Amygdala (tissue), 56 donors: ENCODE data around the gene TMEM192.
"Not testable (repeated sequence)": the region's sequence is repeated elsewhere in the genome, so short reads cannot be mapped to it uniquely, and the experiment has no call there.

Source experiments
- DNase-seq, 56 donors: peaks; one replicate each; lab custom pipeline; 2025; lab: John Stamatoyannopoulos, UW

Gene TMEM192

DNA sequence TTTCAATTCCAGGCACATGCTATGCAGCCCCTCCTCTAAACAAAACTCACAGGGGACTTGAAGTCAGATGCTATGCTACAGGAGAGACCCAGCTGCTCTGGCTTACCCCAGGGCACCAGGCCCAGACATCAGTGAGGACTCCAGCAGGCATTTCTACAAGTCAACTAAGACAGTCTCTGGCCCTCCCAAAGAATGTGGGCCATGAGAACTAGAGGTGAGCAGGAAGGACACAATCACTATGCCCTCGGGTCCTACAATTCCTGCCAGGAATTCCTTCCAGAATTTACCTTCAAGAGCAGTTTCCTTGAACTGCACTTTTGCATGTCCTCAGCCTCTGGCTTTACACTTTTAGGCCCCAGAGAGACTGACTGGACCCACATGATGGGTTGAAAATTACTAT is 17.4 kb downstream of the TMEM192 start:
- DNase-seq, result no peak

DNA sequence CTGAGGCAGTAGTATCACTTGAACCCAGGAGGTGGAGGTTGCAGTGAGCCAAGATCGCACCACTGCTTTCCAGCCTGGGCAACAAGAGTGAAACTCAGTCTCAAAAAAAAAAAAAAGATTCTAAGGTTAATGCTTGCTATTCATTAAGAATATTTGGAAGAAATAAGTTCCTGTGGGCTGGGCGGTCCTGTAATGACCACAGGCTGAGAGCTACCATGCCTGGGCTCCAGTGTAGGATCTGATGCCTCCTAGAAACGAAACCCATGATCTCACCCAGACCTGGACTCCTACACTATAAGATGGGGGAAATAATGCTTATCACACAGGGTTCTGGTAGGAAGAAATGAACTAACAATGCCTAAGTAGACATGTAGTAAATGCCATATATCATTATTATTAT is 17.8 kb downstream of the TMEM192 start:
- no peak for DNase-seq

DNA sequence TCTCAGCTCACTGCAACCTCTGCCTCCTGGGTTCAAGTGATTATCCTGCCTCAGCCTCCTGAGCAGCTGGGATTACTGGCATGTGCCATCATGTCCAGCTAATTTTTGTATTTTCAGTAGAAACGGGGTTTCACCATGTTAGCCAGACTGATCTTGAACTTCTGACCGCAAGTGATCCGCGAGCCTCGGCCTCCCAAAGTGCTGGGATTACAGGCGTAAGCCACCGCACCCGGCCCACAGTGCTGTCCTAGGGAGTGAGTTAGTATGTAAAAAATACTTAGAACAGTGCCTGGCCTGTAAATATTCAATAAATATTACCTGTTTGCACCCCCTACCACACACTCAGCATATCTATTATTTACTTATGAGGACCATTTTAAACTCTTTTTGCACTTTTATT is 20.5 kb downstream of the TMEM192 start:
- not testable (repeated sequence) for DNase-seq

DNA sequence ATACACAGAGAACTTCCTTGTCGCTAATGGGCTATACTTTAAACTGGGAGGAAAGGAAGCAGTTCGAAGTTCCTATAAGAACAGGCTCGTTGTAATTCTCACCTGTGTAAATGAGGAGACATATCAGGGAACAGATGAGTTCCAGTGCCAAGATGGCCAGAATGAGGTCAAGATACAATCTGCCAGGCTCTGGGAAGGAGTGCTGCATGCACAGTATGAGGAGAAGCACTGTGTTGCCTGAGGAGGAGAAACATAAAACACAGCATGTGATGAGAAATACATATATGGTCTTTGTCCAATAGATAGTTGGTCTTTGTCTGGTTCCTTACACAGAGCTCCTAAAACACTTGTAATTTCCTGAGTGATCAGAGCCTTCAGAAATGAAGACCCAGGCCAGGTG is 24.3 kb downstream of the TMEM192 start:
- DNase-seq, result no peak

DNA sequence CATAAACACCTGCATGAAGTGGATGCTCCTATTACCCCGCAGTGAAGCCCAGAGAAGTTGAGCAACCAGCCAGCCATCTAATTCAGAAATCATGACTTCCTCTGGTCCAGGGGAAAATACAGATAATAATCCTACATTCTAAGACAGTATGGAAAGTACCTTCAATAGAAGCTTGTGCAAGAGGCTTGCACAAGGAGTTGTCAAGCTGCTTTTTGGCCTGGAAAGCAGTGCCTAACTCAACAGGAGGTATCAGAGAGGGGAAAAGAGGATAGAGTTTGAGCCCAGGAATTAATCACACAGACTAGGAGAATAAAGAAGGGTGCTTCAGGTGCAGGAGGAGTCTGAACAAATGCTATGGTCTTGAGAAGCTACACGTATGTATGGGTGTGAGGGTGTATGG is 26.7 kb downstream of the TMEM192 start:
- DNase-seq, result no peak

DNA sequence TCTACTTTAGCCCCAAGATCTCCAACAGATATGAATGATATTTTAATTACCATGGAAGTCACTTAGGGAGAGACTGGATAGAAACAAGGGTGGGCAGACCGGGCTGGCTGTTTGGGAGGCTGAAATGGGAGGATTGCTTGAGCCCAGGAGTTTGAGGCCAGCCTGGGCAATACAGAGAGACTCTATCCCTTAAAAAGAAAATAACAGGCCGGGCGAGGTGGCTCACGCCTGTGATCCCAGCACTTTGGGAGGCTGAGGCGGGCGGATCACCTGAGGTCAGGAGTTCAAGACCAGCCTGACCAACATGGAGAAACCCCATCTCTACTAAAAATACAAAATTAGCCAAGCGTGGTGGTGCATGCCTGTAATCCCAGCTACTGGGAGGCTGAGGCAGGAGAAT is 27.9 kb downstream of the TMEM192 start:
- not testable (repeated sequence) for DNase-seq

DNA sequence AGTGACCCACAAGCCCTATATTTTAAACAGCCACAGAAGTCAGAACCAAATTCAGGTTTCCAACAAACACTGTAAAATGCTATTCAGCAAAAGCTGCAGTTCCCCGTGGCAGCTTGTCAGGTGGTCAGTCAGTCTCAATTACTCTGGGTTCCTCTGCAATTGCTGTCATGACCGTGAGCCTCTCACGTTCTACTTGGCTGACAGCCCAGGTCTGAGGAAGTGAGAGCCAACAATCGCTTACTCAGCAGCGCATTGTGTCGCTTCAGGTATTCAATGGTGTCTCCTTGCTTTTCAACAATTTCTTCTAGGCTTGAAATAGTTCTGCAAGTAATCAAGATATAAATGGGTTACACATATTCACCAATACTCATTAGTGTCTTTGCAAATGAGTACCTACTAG is 33.2 kb downstream of the TMEM192 start:
- peak in 15 of 56 donors; percentile 0 to 34 (median 6) for DNase-seq

DNA sequence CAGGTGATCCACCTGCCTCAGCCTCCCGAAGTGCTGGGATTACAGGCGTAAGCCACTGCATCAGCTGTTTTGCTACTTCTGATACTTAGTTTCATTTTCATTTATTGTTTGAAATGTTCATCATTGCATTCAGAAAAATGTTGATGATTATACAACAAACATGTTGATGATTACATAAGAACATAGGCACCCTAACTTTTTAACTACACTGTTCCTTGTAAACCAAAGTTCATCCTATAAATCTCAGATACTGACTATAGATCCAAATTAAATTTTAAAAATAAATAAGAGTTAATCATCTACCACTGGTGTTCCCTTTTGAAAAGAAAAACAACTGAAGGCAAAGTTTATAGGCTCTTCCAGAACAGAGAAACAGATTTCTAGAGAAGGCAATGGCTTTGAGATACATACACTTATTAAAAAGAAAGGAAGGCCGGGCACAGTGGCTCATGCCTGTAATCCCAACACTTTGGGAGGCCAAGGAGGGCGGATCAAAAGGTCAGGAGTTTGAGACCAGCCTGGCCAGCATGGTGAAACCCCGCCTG is 35.6 kb downstream of the TMEM192 start:
- DNase-seq, result no peak

DNA sequence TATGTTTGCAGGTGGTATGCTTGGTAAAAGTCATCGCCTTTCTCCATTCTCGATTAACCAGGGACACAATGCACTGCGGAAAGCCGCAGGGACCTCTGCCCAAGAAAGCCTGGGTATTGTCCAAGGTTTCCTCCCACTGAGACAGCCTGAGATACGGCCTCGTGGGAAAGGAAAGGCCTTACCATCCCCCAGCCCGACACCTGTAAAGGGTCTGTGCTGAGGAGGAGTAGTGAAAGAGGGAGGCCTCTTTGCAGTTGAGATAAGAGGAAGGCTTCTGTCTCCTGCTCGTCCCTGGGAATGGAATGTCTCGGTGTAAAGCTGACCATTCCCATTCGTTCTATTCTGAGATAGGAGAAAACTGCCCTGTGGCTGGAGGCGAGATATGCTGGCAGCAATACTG is 39.3 kb downstream of the TMEM192 start:
- DNase-seq, result not testable (repeated sequence)

DNA sequence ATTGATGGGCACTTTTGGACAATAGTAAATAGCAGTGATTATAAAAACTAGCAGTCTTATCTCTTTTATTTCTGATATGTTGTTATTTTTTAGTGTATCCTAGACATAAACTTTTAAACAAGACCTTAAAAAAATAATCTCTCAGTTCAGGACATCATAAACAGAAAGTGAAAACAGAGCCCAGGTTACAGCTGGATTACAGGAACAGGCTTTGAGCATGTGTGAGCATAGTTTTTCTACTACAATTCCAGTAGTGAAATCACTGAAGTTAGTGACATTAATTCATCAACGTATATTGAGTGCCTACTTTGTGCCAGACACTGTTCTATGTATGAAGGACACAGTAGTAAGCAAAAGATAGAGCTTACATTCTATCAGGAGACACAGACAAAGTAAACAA is 42.1 kb downstream of the TMEM192 start:
- no peak for DNase-seq

DNA sequence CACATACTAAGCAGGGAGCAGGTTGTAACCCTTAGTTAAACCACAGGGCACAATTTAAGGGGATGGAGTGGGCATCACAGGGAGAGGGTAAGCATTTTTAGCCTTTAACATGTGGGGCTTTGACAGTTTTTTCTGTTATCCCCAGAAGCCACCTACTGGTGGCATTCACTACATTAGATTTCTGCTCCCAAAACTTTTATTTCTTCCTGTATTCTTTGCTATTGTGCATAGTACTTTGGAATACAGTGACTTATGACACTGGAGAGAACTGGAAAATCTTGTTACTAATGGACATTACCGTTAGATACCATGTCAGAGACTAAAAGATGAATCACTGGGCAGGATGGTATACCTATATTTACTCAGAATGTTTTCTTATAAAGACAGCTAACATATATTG is 51.7 kb downstream of the TMEM192 start:
- no peak for DNase-seq

DNA sequence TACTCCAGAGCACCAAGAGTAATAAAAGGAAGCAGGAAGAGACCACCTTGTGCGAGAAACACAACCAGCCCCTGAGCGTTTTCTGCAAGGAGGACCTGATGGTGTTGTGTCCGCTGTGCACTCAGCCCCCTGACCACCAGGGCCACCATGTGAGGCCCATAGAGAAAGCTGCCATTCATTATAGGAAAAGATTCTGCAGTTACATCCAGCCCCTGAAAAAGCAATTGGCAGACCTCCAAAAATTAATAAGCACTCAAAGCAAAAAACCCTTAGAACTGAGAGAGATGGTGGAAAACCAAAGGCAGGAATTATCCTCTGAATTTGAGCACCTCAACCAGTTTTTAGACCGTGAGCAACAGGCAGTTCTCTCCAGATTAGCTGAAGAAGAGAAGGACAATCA is 53.3 kb downstream of the TMEM192 start:
- DNase-seq, result no peak

DNA sequence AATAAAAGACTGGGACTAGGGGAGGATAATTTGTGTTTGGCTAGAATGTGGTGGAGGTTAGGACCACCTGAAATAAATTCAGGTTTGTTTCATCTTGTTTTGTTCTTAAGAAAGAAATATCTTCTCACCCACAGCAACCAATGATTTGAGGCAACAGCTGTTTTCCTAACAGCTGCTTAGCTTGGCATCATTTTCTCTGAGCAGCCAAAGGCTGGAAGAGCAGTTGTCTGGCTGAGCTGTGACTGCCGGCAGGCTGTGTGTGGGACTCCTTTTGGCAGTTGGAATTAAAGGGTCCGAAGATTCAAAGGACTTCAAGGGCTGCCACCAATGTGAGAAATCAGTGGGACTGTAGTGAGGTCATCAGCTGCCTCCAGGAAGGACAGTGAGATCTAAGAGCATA is 54.0 kb downstream of the TMEM192 start:
- DNase-seq, result no peak

DNA sequence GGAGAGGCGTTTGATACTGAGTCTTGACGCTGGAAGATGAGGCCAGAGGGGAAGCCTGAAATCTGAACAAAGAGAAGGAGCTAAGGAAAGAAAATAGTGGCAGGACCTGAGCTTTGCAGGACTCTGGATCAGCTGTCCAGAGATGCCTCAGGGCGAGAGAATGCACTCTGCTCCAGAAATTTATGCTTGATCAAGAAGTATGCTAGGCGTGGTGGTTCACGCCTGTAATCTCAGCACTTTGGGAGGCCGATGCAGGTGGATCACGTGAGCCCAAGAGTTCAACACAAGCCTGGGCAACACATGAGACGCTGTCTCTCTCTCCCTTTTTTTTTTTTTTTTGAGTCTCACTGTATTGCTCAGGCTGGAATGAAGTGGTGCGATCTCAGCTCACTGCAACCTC is 57.1 kb downstream of the TMEM192 start:
- DNase-seq, result no peak

DNA sequence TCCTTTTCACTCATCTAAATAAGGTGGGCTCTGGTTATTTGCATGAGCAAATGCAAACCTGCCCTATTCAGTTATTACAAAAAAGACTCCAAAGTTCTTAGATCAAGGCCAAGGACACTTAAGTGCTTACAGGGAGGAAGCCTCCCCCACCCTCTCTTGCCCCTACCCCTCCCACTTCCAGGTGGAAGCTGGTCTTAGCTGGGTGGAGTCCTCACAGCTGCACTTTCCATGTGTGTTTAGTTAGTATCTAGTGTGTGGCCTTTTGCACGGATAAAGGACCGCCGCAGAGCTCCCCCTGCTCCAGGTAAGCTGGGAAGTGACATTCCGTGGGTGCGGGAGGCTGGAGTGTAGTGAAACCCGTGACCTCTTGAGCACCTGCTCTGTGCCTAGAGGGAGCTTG is 59.0 kb downstream of the TMEM192 start, which contains the start of gene TRIM75:
Gene TRIM75 (plus strand): TSS at position 222 of the 400 bp plus-strand sequence. CDS start 5,282 bp downstream, outside the sequence.
- DNase-seq, result no peak

DNA sequence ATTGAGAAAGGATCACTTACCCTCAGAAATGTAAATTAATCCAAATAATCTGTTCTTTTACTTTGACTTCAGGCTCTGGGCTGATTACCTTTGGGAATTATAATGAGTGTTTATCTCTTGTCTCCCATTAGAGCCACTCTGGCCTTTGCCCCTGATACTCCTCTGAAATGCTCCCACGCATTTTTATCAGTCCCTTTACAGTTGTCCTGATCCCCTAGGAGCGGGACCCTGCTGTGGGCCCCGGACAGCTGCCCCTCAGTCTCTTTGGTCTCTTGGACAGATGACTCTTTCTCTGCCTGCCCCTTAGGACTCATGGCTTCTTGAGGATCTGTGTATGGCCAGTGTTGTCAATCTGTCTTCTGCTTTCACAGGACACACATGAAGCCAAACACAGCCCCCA is 60.0 kb downstream of the TMEM192 start:
- no peak for DNase-seq

DNA sequence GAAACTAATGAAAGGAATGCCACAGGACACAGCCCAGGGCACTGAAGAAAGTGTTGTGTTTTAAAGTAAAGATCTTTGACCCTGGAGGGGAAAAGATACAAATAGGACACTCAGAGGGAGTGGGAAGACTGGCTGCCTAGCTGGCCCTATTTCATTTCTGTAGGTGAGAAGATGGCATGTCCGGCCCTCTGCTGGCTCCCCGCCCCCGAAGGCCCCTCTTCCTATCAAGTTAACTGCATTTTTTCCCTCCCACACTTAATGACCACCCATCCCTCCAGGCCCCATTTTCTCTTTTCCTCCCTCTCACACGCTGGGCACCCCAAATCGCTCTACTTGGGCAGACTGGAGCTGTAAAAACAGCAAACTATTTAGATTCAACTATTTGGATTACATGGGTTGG is 64.5 kb downstream of the TMEM192 start:
- DNase-seq, result no peak

DNA sequence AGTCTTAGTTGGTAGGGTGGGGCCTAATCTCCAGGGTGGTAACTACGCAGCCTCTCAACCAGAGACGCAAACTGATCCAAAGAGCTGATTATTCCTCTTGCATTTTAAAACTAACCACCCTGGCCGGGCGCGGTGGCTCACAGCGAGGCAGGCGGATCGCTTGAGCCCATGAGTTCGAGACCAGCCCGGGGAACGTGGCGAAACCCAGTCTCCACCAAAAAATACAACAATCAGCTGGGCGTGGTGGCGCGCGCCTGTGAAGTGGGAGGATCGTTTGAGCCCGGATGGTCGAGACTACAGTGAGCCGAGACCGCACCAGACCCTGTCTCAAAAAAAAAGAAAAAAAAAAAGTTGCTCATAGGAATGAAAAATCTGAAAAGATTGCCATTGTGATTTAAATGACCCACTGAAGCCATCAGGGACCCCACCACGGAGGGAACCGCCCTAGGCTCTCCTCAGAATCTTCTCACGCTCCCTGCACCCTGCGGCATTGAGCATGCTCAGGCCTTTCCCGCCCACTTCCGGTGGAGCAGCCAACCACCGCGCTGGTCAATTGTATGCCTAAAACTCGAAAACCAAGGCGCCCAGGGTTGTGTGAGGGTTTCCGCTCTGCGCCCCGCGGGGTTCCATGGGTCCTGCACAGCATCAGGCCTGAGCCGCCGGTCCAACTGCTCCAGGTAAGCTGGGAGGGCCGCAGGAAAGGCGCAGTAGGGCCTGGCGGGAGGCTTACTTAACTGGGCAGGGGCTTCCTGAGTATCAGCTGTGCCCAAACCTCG is 81.0 kb downstream of the TMEM192 start, which contains the start of gene TRIM60:
Gene TRIM60 (plus strand): TSS at position 564 of the 776 bp plus-strand sequence. CDS start 8,074 bp downstream, outside the sequence.
- no peak for DNase-seq

DNA sequence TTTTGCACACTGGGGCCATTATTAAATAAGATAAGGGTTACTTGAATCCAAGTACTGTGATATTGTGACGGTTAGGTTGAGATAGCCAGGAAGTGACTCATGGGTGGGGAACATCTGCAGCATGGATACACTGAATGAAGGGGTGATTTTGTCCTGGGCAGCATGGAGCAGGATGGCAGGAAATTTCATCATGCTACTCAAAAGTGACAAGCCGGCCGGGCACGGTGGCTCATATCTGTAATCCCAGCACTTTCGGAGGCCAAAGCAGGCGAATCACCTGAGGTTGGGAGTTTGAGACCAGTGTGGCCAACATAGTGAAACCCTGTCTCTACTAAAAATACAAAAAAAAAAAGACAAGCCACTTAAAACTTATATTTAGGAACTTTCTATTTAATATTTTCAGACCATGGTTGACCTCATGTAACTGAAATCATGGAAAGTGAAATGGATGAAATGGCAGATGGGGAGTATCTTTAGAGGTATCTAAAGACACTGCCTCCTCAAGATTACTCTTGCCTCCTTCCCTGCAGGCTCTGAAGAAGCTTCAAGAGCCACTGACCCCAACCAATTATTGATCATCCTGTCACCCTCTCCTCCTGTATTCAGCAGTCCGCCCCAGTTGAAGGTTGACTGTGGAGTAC is 84.8 kb downstream of the TMEM192 start:
- peak in 6 of 56 donors; percentile 3 to 44 (median 25) for DNase-seq

DNA sequence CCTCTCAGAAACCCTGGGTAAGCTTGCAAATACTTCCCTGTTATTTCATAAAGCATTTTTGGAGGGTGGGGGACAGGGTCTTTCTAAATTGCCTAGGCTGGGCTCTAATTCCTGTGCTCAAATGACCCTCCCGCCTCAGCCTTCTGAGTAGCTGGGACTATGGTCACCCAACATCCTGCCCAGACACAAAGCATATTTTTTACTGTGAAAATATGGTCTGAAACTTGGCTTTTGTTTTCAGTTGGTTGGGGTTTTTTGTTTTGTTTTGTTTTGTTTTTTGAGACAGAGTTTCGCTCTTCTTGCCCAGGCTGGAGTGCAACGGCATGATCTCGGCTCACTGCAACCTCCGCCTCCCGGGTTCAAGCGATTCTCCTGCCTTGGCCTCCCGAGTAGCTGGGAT is 86.9 kb downstream of the TMEM192 start:
- DNase-seq, result not testable (repeated sequence)
